ENCODE results near the gene RBFA.
"Not testable (repeated sequence)": the region's sequence is repeated elsewhere in the genome, so short reads cannot be mapped to it uniquely, and the experiment has no call there.

RBFA gene

GRCh38 chr18:79988451-79989194 lies 45.6 kb upstream of the RBFA start, which contains the start of gene TXNL4A:
TSS of gene TXNL4A (minus strand) at chr18:79988563. CDS start at chr18:79988392, 171 bp downstream.
- Histone ChIP-seq H3K27ac (peak within 1 kb of the TSS; percentile 87), H3K9ac (peak within 1 kb of the TSS; percentile 3), H3K4me1 (peaks cover 3% of the 10 kb centered on the region), H3K36me3 (ENCODE audit: control insufficient read depth, insufficient read depth, low read length) (no peaks in the 10 kb centered on the region), H2AFZ (peak within 1 kb of the TSS; percentile 84), H3K4me2 (ENCODE audit: low read length) (peak within 1 kb of the TSS; percentile 75), H3K79me2 (peaks cover 27% of the 10 kb centered on the region), H3K4me3 (ENCODE audit: low read depth, low read length) (peak within 1 kb of the TSS; percentile 66), H3K27me3 (ENCODE audit: control insufficient read depth, insufficient read depth, low read length) (no peaks in the 10 kb centered on the region), H3K9me3 (ENCODE audit: control insufficient read depth, low read length) (no peaks in the 10 kb centered on the region)
- TF ChIP-seq, protein P1, sequence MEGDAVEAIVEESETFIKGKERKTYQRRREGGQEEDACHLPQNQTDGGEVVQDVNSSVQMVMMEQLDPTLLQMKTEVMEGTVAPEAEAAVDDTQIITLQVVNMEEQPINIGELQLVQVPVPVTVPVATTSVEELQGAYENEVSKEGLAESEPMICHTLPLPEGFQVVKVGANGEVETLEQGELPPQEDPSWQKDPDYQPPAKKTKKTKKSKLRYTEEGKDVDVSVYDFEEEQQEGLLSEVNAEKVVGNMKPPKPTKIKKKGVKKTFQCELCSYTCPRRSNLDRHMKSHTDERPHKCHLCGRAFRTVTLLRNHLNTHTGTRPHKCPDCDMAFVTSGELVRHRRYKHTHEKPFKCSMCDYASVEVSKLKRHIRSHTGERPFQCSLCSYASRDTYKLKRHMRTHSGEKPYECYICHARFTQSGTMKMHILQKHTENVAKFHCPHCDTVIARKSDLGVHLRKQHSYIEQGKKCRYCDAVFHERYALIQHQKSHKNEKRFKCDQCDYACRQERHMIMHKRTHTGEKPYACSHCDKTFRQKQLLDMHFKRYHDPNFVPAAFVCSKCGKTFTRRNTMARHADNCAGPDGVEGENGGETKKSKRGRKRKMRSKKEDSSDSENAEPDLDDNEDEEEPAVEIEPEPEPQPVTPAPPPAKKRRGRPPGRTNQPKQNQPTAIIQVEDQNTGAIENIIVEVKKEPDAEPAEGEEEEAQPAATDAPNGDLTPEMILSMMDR (IDR thresholded peaks at IDR 0.05): no peak

DNA sequence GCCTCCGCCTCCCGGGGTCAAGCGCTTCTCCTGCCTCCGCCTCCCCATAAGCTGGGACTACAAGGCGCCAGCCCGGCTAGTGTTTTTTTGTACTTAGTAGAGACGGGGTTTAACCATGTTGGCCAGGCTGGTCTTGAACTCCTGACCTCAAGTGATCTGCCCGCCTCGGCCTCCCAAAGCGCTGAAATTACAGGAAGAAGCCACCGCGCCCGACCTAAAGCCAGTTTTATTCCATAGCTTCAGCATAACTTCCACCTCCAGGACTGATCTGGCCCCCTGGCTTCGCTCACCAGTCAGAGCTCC lies 45.1 kb upstream of the RBFA start:
- peaks cover 3% of the 10 kb centered on the region for H3K4me1 ChIP-seq
- no peaks in the 10 kb centered on the region for H3K27me3 ChIP-seq (ENCODE audit: control insufficient read depth, insufficient read depth, low read length)
- H3K27ac ChIP-seq: peak overlapping the region; percentile 87
- H3K9me3 ChIP-seq (ENCODE audit: control insufficient read depth, low read length): no peaks in the 10 kb centered on the region
- no peaks in the 10 kb centered on the region for H3K36me3 ChIP-seq (ENCODE audit: control insufficient read depth, insufficient read depth, low read length)
- peak overlapping the region; percentile 66 for H3K4me3 ChIP-seq (ENCODE audit: low read depth, low read length)
- peak overlapping the region; percentile 84 for H2AFZ ChIP-seq
- H3K4me2 ChIP-seq (ENCODE audit: low read length): peak overlapping the region; percentile 75
- no peak overlapping the region for H3K9ac ChIP-seq
- H3K79me2 ChIP-seq: peaks cover 22% of the 10 kb centered on the region
- TF ChIP-seq, protein P1 (IDR thresholded peaks at IDR 0.05): no peak

- Histone ChIP-seq H3K27ac (no peak overlapping the region), H3K4me3 (ENCODE audit: low read depth, low read length) (no peak overlapping the region)
Observed at GRCh38 chr18:79991494-79991893, 42.7 kb upstream of the RBFA start.

GRCh38 chr18:79999701-80000100 lies 34.5 kb upstream of the RBFA start:
- not testable (repeated sequence) for H3K79me2 ChIP-seq; H3K4me3 ChIP-seq (ENCODE audit: low read depth, low read length); H3K4me1 ChIP-seq; H3K27ac ChIP-seq; H3K9me3 ChIP-seq (ENCODE audit: control insufficient read depth, low read length); H2AFZ ChIP-seq; H3K36me3 ChIP-seq (ENCODE audit: control insufficient read depth, insufficient read depth, low read length); H3K9ac ChIP-seq; H3K4me2 ChIP-seq (ENCODE audit: low read length); H3K27me3 ChIP-seq (ENCODE audit: control insufficient read depth, insufficient read depth, low read length)

More at GRCh38 chr18:79991494-79991893, 42.7 kb upstream of the RBFA start:
- H3K27me3 ChIP-seq (ENCODE audit: control insufficient read depth, insufficient read depth, low read length): no peaks in the 10 kb centered on the region
- no peaks in the 10 kb centered on the region for H3K36me3 ChIP-seq (ENCODE audit: control insufficient read depth, insufficient read depth, low read length)
- H3K79me2 ChIP-seq: peaks cover 13% of the 10 kb centered on the region
- peaks cover 3% of the 10 kb centered on the region for H3K4me1 ChIP-seq
- H3K9me3 ChIP-seq (ENCODE audit: control insufficient read depth, low read length): no peaks in the 10 kb centered on the region
- TF ChIP-seq, protein P1 (IDR thresholded peaks at IDR 0.05): no peak
- H3K9ac ChIP-seq: no peak overlapping the region
- no peak overlapping the region for H3K4me2 ChIP-seq (ENCODE audit: low read length)
- no peak overlapping the region for H2AFZ ChIP-seq

DNA sequence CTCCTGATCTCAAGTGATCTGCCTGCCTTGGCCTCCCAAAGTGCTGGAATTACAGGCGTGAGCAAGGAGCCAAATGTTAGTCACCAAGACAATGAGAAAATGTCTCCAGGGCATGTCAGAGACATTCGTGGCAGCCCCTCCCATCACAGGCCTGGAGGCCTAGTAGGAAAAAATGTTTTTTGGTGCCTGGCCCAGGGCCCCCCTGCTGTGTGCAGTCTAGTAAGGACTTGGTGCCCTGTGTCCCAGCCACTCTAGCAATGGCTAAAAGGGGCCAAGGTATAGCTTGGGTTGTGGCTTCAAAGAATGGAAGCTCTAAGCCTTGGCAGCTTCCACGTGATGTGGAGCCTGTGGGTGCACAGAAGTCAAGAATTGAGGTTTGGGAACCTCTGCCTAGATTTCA lies 33.4 kb upstream of the RBFA start:
- Histone ChIP-seq H3K9me3 (ENCODE audit: control insufficient read depth, low read length) (no peaks in the 10 kb centered on the region), H3K4me1 (no peaks in the 10 kb centered on the region), H3K4me2 (ENCODE audit: low read length) (no peak overlapping the region), H3K27me3 (ENCODE audit: control insufficient read depth, insufficient read depth, low read length) (no peaks in the 10 kb centered on the region), H3K79me2 (no peaks in the 10 kb centered on the region), H3K4me3 (ENCODE audit: low read depth, low read length) (no peak overlapping the region), H3K36me3 (ENCODE audit: control insufficient read depth, insufficient read depth, low read length) (no peaks in the 10 kb centered on the region), H3K9ac (no peak overlapping the region), H2AFZ (no peak overlapping the region), H3K27ac (no peak overlapping the region)
- TF ChIP-seq, protein P1 (IDR thresholded peaks at IDR 0.05): no peak

Data from parathyroid adenoma (tissue), 2 donors.